ENCODE data around the gene MCRIP2. TPM values are rescaled to one million over a fixed set of nuclear protein-coding genes. Genes with fewer than 3 reads are reported as not detected.

The MCRIP2 gene
- total RNA-seq, 2 donors from 2014 or later, result 12.2 to 42.2 TPM

GRCh38 chr16:642189-643049, 791 bp downstream of the MCRIP2 start:
- no peak for ATAC-seq (ENCODE audit: insufficient number of reproducible peaks, low FRiP score, low read depth)
- H3K4me1 ChIP-seq (ENCODE audit: control insufficient read depth in 1 of 2, low read depth in 2 of 2), result peaks cover 10 to 27% of the 10 kb centered on the region in 2 donors
- peak overlapping the region; percentile 88 for H3K4me3 ChIP-seq
- no peak for DNase-seq (ENCODE audit: low spot score)
- peak overlapping the region; percentile 52 to 60 for H3K27ac ChIP-seq
- no peaks in the 10 kb centered on the region for H3K9me3 ChIP-seq
- H3K36me3 ChIP-seq, result no peaks in the 10 kb centered on the region
- TF ChIP-seq, protein P1, sequence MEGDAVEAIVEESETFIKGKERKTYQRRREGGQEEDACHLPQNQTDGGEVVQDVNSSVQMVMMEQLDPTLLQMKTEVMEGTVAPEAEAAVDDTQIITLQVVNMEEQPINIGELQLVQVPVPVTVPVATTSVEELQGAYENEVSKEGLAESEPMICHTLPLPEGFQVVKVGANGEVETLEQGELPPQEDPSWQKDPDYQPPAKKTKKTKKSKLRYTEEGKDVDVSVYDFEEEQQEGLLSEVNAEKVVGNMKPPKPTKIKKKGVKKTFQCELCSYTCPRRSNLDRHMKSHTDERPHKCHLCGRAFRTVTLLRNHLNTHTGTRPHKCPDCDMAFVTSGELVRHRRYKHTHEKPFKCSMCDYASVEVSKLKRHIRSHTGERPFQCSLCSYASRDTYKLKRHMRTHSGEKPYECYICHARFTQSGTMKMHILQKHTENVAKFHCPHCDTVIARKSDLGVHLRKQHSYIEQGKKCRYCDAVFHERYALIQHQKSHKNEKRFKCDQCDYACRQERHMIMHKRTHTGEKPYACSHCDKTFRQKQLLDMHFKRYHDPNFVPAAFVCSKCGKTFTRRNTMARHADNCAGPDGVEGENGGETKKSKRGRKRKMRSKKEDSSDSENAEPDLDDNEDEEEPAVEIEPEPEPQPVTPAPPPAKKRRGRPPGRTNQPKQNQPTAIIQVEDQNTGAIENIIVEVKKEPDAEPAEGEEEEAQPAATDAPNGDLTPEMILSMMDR (IDR thresholded peaks at IDR 0.05), result no peak
- no peaks in the 10 kb centered on the region for H3K27me3 ChIP-seq (replicated peaks; ENCODE audit: insufficient read depth)

DNA sequence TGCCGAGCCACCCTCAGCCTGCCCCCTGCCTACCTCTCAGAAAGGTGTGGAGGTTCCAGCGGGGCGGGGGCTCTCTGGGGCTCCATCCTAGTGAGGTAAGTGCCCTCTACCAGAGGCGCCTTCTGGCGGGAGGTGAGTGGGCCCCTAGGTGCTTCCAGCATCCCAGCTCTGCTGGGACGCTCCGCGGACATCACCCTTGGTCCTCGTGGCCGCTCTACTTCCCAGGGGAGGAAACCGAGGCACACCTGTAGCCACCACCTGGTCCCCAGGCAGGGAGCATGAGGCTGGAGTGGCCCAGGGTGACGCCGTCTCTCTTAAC, 1.4 kb downstream of the MCRIP2 start:
- ATAC-seq (ENCODE audit: insufficient number of reproducible peaks, low FRiP score, low read depth) (no peak), DNase-seq (ENCODE audit: low spot score) (no peak)
- TF ChIP-seq, protein P1 (IDR thresholded peaks at IDR 0.05), result no peak
- Histone ChIP-seq H3K4me1 (ENCODE audit: control insufficient read depth in 1 of 2, low read depth in 2 of 2) (peaks cover 13 to 27% of the 10 kb centered on the region in 2 donors), H3K27ac (peak overlapping the region in 1 of 2 donors; percentile 60), H3K9me3 (no peaks in the 10 kb centered on the region), H3K27me3 (replicated peaks; ENCODE audit: insufficient read depth) (no peaks in the 10 kb centered on the region), H3K36me3 (no peaks in the 10 kb centered on the region), H3K4me3 (peak overlapping the region; percentile 88)

DNA sequence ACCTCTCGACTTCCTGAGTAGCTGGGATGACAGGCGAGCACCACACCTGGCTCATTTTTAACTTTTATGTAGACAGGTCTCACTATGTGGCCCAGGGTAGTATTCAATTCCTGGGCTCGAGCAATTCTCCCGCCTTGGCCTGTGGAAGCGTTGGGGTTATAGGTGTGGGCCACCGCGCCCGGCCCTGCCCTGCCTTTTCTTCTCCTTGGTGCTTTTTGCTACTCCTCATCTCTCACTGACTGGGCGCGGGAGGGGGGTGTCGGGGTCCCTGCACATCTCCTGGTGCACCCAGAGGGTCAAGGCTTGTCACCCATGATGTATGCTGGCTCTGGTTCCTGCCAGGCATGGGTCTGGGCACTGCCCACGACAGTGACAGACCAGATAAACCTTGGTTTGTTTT, 2.9 kb downstream of the MCRIP2 start:
- no peak overlapping the region for H3K27ac ChIP-seq
- H3K27me3 ChIP-seq (replicated peaks; ENCODE audit: insufficient read depth), result no peaks in the 10 kb centered on the region
- H3K4me1 ChIP-seq (ENCODE audit: control insufficient read depth in 1 of 2, low read depth in 2 of 2), result peaks cover 19 to 32% of the 10 kb centered on the region in 2 donors
- TF ChIP-seq, protein P1 (IDR thresholded peaks at IDR 0.05), result no peak
- H3K36me3 ChIP-seq, result no peaks in the 10 kb centered on the region
- no peaks in the 10 kb centered on the region for H3K9me3 ChIP-seq
- ATAC-seq (ENCODE audit: insufficient number of reproducible peaks, low FRiP score, low read depth), result no peak
- DNase-seq (ENCODE audit: low spot score), result no peak
- no peak overlapping the region for H3K4me3 ChIP-seq

- Histone ChIP-seq H3K4me1 (ENCODE audit: control insufficient read depth in 1 of 2, low read depth in 2 of 2) (peaks cover 25 to 40% of the 10 kb centered on the region in 2 donors), H3K27me3 (replicated peaks; ENCODE audit: insufficient read depth) (no peaks in the 10 kb centered on the region), H3K27ac (no peak overlapping the region), H3K9me3 (no peaks in the 10 kb centered on the region), H3K4me3 (no peak overlapping the region), H3K36me3 (no peaks in the 10 kb centered on the region)
- no peak for ATAC-seq (ENCODE audit: insufficient number of reproducible peaks, low FRiP score, low read depth)
- TF ChIP-seq, protein P1 (IDR thresholded peaks at IDR 0.05), result no peak
- no peak for DNase-seq (ENCODE audit: low spot score)
These were observed 4.4 kb downstream of the MCRIP2 start for GRCh38 chr16:645852-646678.

- peaks cover 25 to 38% of the 10 kb centered on the region in 2 donors for H3K4me1 ChIP-seq (ENCODE audit: control insufficient read depth in 1 of 2, low read depth in 2 of 2)
- H3K27ac ChIP-seq, result no peak overlapping the region
- DNase-seq (ENCODE audit: low spot score), result no peak
These were observed 5.1 kb downstream of the MCRIP2 start for GRCh38 chr16:646679-647172.

More at GRCh38 chr16:646679-647172, 5.1 kb downstream of the MCRIP2 start:
- TF ChIP-seq, protein P1 (IDR thresholded peaks at IDR 0.05), result no peak
- H3K9me3 ChIP-seq, result no peaks in the 10 kb centered on the region
- H3K36me3 ChIP-seq, result no peaks in the 10 kb centered on the region
- H3K4me3 ChIP-seq, result no peak overlapping the region
- H3K27me3 ChIP-seq (replicated peaks; ENCODE audit: insufficient read depth), result no peaks in the 10 kb centered on the region
- ATAC-seq (ENCODE audit: insufficient number of reproducible peaks, low FRiP score, low read depth), result no peak

All from thoracic aorta (tissue), 2 donors.